NCI-H1436 treated with DMSO at 0.1 percent for 48 hours (cell line): ENCODE measurements around the gene YIPF1.
"Not testable (repeated sequence)": the region's sequence is repeated elsewhere in the genome, so short reads cannot be mapped to it uniquely, and the experiment has no call there.

ENCODE experiments used
- DNase-seq: peaks from one replicate; lab custom pipeline; 2025; lab: John Stamatoyannopoulos, UW

YIPF1 gene

GRCh38 chr1:53837924-53838653 is 51.5 kb downstream of the YIPF1 start, which contains the start of gene NDC1:
NDC1 (minus strand) TSS chr1:53838296; CDS start chr1:53838261, 35 bp downstream.
- peak; percentile 91 for DNase-seq

DNA sequence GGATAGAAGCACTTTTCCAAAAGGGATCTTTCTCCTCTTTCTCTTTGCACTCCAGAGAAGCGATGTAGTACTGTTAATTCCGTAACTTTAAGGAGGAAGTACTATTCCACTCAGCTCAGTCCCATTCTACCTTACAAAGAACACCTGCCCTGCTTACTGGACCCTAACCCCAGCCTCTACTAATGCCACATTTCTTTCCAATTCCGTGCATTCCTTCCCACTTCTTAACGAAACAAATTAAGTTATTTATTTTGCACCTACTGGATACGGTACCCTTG is 52.0 kb downstream of the YIPF1 start:
- DNase-seq = no peak

- no peak for DNase-seq
Measured at GRCh38 chr1:53835491-53835890, 54.1 kb downstream of the YIPF1 start.

DNA sequence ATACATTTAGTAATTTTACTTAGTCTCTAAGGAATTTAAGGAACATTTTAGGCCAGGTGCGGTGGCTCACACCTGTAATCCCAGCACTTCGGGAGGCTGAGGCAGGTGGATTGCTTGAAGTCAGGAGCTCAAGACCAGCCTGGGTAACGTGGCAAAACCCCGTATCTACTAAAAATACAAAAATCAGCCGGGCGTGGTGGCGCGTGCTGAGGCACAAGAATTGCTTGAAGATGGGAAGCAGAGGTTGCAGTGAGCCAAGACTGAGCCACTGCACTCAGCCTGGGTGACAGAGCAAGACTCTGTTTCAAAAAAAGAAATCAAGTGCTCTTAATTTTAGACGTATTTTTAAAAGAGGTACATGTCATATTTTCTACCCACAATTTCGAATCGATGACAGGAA is 54.8 kb downstream of the YIPF1 start:
- no peak for DNase-seq

- DNase-seq = no peak
Measured at GRCh38 chr1:53833393-53833792, 56.2 kb downstream of the YIPF1 start.

- no peak for DNase-seq
Measured at GRCh38 chr1:53826367-53826766, 63.2 kb downstream of the YIPF1 start.

DNA sequence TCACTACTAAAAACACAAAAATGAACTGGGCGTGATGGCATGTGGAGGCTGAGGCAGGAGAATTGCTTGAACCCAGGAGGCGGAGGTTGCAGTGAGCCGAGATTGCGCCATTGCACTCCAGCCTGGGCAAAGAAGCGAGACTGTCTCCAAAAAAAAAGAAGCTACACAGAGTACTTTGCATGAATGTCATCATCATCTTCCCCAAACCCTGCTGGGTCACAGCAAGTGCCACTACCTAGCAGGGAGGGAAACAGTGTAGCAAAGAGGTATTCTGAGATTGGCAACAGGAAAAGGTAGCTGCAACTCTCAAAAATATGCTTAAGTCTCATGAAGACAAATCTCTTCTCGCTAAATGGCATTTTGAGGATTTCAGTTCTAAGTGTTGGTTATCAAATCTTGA is 64.3 kb downstream of the YIPF1 start:
- no peak for DNase-seq

GRCh38 chr1:53822931-53823330 is 66.7 kb downstream of the YIPF1 start:
- DNase-seq = no peak

DNA sequence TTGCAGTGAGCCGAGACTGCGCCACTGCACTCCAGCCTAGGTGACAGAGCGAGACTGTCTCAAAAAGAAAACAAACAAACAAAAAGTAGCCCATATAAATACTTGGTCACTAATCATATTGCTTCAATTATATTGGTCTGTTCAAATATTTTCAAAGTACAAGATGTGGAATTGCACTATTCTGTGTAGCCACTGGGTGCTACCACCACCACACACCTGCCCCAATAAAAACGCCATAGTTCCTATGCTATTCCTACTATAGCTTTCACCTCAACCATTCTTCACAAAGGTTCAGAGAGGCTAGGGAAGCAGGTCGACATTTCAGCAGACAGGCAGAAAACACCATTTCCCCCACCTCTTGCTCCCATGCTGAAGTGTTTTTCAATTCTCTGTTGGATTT is 68.2 kb downstream of the YIPF1 start:
- DNase-seq = no peak

DNA sequence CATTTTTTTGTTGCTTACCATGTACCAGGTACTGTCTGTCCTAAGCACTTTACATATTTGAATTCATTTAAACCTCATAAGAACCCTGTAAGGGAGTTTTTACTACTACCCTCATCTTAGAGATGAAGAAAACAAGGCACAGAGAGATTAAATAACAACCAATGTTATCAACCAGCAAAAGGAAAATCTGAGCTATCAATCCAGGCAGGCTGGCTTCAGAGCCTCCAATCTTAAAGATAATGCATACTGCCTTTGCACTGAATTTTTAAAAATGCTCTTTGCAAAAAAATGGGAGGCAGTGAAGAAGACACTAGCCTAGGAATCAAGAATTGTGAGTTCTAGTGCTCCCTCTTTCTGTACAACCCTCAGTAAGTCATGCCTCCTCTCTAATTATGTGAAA is 70.2 kb downstream of the YIPF1 start:
- no peak for DNase-seq

- DNase-seq = not testable (repeated sequence)
Measured at GRCh38 chr1:53816584-53816983, 73.0 kb downstream of the YIPF1 start.

- DNase-seq = not testable (repeated sequence)
Measured at GRCh38 chr1:53815484-53815883, 74.1 kb downstream of the YIPF1 start.

GRCh38 chr1:53811414-53811851 is 78.2 kb downstream of the YIPF1 start:
- no peak for DNase-seq

DNA sequence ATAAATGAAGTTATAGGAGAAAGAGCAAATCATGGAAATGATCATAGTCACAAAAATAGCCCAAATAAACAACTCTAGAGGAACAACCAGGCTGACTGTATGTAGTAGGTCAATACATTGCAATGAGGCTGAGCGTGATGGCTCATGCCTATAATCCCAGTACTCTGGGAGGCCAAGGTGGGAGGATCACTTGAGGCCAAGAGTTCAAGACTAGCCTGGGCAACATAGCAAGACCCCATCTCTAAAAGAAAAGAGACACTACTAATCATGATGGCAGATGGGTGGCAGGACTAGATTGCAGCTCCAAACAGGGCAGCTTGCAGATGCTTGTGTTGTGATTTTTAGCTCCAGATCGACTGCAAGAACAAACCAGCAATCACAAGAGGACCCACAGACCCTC is 79.1 kb downstream of the YIPF1 start:
- DNase-seq = no peak

DNA sequence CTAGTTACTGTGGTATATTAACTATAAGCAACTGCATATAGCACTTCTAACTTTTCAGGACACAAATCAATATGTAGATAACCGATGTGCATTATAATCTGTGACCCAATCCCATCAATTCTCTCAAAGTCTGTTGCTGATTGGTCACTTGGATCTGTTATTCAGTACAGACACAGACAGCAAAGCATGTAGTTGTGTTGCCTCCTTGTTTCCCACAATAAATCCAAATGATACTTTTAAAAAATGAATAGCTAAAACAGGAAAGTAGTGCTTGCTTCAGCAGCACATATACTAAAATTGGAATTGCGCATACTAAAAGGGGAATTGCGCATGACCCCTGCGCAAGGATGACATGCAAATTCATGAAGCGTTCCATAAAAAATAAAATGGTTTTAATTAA is 79.6 kb downstream of the YIPF1 start:
- no peak for DNase-seq

- DNase-seq = no peak
Measured at GRCh38 chr1:53807916-53808315, 81.7 kb downstream of the YIPF1 start.

GRCh38 chr1:53804791-53805505 is 84.6 kb downstream of the YIPF1 start:
- DNase-seq = no peak

- DNase-seq = no peak
Measured at GRCh38 chr1:53804181-53804580, 85.4 kb downstream of the YIPF1 start.
